ENCODE results near the gene DDX10.
"Not testable (repeated sequence)": the region's sequence is repeated elsewhere in the genome, so short reads cannot be mapped to it uniquely, and the experiment has no call there.

Gene DDX10

DNA sequence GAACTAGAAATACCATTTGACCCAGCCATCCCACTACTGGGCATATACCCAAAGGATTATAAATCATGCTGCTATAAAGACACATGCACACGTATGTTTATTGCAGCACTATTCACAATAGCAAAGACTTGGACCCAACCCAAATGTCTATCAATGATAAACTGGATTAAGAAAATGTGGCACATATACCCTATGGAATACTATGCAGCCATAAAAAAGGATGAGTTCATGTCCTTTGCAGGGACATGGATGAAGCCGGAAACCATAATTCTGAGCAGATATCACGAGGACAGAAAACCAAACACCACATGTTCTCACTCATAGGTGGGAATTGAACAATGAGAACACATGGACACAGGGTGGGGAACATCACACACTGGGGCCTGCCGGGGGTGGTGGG, 114.3 kb downstream of the DDX10 start:
- DNase-seq: not testable (repeated sequence)

DNA sequence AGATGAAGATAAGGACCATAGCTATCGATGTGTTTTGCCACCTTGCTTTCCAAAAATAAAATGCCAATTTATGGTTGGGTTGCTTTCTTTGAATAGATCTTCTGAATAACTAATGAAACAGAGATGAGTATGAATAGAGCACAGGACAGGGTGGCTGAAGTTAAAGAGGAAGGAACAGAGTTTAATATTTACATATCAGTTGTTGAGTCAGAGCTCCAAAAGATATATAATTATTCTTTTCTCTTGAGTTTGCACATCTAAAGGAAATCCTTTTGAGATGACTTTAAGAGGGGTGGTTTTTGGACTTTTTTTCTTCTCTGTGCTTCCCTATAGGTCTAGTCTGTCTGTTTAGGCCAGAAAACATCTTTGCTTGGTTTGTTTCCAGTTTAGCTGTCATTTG, 115.2 kb downstream of the DDX10 start:
- DNase-seq: no peak

DNA sequence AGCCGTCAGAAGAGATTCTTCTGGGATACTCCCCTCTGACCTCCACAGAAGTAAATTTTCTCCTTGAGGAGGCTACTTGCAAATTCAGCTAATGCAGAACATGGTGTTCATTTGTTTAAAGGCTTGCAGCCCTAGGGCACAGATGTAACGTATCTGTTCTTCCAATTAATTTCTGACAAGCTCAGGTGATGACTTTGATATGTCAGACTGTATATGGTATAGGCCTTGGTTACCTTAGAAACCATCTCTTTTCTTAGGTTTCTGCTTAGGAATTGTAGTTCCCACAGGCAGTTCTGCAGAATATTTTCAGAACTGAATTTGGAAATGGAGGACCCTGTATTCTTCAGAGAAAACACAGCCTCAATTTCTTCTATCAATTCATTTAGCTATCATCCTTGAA, 117.1 kb downstream of the DDX10 start:
- DNase-seq: no peak

DNA sequence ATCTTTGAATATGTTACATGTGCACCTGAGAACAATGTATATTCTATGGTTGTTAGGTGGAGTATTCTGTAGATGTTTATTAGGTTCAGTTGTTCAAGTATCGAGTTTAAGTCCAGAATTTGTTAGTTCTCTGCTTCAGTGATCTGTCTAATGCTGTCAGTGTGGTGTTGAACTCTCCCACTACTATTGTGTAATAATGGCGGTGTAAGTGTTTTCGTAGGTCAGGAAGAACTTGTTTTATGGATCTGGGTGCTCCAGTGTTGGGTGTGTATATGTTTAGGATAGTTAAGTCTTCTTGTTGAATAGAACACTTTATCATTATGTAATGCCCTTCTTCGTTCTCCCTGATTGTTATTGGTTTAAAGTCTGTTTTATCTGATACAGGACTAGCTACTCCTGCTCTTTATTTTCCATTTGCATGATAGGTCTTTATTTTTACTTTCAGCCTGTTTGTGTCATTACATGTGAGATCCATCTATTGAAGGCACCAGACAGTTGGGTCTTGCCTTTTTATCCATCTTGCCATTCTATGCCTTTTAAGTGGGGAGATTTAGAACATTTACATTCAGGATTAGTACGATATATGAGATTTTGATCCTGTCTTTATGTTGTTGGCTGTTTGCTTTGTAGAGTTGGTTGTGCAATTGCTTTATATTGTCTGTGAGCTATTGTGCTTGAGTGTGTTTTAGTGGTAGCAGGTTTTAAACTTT, 121.6 kb downstream of the DDX10 start:
- DNase-seq: no peak

DNA sequence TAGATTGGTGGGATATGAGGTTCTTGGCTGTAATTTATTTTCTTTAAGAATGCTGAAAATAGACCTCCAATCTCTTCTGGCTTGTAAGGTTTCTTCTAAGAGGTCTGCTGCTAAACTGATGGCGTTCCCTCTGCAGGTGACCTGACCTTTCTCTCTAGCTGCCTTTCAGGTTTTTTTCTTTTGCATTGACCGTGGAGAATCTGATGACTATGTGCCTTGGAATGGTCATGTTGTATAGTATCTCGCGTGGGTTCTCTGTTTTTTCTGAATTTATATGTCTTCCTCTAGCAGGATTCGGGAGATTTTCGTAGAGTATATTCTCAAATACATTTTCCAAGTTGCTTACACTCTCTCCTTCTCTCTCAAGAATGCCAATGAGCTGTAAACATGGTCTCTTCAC, 122.2 kb downstream of the DDX10 start:
- DNase-seq: no peak

DNA sequence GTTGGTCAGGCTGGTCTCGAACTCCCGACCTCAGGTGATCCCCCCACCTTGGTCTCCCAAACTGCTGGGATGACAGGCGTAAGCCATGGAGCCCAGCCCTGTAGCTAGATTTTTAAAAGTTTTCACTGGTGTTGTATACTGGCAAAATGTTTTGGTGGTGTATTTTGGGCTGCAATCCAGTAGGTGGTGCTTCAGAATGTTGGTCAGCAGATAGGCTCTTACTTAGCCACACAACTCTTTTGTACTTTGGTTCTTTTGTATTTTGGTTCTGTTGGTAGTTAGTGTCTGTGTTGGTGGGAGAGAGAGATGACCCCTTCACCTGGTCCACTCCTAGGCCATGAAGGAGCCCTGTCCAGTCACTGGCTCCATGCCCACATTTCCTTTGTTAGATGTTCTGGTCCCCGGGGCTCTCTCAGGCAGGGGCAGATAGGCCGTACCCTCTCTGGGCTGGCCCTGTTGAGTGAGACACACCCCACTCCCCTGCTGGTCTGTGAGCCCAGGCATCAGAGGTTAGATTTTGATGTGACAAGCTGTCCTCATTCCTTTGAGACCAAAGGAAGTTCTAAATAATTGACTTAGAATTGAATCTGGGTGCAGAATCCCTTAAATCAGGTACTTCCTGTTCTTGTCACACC, 123.8 kb downstream of the DDX10 start:
- no peak for DNase-seq

DNA sequence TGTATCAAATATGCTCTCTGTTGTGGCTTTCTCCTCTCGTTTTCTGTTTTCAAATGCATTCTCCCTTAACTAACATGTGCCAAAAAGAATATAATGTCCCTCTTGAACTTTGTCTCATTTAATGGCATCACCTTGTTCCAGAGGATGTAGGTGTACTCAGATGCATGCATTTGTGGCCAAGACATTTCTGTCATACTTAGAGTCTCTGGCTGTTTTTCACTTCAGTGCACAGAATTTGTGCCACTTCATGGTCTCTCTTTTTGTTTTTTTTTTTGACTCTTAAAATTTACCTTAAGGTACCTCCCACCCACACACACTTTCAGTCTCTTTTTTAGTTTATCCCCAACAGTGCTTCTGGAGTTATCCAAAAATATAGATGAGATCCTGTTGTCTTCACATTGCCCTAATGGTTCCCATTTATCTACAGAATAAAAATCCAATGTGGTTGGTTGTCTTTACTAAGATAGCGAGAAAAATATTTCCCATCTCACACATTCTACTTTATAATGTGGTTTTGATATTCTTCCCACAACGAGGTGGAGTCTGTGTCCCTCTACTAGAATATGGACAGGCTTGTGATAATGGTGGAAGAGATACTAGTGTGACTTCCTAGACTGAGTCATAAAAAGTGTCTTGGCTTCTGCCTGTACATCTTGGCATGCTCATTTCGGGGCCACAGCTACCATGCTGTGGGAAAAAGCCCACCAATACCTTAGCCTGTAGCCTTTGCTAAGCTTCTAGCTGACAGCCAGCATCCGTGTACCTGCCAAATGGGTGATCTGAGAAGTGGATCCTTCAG, 125.8 kb downstream of the DDX10 start:
- no peak for DNase-seq

DNA sequence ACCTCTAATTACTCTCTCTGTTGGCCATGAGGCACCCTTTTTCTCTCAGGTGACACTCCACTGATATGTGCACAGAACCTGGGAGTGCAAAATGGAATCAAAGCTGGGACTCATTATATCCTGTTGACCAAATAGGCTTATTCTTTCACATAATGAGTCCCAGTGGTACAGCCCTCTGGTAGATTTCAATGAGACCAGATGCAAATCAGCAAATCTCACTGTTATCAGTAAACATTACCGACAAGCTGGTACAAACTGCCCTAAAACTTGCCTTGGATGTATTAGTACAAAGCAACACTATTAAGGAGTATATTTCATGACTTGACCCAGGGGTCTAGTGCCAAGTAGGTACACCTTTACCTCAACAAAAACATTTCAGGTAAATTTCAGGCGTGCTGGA, 128.3 kb downstream of the DDX10 start:
- DNase-seq: no peak

DNA sequence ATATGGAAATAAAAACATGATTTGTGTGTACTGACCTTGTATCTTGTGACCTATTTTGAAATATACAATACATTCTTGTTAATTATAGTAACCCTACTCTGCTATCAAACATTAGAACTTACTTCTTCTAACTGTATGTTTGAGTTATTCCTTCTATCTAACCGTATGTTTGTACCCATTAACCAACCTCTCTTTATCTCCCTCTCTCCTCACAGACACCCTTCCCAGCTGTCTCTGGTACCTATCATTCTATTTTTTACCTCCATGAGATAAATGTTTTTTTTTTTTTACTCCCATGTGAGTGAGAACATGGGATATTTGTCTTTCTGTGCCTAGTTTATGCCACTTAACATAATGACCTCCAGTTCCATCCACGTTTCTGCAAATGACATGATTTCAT, 128.7 kb downstream of the DDX10 start:
- DNase-seq: no peak

DNA sequence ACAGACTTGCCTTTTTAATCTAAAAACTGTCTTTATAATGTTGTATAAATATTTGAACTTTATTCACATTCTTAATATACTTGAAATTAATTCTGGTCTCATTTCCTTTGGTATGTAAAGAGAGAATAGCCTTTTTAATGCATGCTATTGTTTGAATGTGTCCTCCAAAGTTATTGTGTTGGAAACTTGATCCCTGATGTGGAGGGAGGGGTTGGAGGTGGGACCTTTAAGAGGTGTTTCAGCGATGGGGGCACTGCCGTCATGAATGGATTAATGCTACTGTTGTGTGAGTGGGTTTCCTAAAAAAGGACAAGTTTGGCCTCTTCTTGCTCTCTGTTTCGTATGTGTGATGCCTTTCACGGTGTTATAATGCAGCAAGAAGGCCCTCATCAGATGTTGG, 131.7 kb downstream of the DDX10 start:
- no peak for DNase-seq

DNA sequence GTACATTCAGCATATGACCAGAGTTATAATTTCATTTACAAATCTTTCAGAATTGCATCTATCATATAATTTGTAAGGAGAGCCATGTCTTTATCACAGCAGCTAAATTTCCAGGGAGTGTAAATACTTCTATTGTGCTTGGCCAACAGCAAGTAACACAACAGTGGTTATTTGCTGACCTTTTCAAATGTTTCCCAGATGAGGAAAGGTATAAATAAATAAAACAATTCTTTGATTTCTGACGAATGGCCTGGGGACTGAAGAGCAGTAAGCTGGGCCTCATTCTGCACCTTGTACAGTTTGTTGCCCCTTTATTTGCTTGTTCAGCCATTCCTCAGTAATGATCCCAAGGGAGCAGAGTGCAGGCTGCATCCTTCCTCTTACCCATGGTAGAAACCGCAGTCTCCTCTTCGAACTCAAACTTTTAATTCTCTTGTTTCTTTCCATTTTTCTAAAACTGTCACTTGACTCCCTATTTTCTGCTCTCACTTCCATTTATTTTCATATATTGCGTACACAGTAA, 132.8 kb downstream of the DDX10 start:
- no peak for DNase-seq

DNA sequence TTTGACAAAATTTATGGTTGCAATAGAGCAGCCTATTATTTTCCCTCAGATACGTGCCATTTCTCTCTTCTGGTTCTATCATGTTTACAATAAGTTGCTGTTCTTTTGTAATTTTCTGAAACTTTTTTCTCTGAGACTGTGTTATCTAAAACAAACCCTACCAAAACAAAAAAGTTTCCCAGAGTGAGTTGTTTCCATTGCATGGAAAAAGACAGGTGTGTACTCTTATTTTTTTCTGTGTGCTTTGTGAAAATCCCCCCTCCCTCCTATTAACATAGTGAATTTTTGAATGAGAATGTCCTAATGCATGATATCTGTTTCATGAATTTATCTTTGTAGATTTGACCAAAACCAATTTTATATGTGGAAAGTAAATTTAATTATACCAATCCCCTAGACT, 137.6 kb downstream of the DDX10 start:
- no peak for DNase-seq

DNA sequence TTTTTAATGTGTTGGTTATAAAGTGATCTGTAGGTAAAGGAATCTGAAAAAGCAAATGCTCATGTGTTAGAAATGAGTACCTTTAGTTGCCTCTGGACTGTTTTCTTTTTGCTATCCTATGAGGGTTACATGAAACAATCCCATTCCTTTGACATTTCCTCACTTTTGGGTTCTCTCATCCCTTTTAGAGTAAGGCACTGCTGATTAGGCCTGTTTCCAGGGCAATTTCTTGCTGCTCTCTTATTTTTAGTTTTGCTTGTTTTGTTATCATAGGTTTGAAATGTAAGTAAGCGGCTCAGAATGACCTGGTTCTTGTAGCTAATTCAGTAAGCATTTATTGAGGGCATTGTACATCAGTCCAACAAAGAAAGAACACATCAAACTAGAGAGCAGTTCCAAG, 138.9 kb downstream of the DDX10 start:
- DNase-seq: no peak

DNA sequence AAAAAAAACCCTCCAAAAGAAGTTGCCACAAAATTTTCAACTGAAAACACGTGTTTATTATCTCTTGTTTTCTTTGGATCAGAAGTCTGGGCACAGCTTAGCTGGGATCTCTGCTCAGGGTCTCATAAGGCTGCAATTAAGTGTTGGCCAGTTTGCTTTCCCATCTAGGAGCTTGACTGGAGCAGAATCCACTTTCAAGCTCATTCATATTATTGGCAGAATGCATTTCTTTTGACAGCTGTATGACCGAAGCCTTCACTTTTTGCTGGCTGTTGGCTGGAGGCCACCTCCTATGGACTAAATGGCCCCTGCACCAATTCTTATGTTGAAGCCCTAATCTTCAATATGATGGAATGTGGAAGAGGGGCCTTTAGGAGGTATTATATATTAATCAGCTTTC, 139.6 kb downstream of the DDX10 start:
- no peak for DNase-seq

DNA sequence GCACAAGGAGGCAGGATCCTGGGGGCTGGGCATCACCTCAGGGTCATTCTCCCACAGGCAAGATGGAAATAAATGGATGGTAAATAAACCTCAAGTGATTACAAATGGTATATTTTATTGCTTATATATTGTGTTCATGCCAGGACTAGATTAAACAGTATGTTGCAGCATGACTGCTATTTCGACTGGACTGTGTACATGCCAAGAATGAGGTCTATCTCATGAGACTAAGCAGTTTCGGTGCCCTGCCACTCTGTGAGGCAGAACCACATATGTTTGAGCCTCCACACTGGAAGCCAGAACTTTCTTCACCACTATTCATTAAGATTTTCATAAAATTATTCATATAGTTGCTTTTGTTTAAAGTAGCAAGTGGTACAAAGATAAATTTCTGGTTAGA, 140.2 kb downstream of the DDX10 start:
- DNase-seq: no peak

DNA sequence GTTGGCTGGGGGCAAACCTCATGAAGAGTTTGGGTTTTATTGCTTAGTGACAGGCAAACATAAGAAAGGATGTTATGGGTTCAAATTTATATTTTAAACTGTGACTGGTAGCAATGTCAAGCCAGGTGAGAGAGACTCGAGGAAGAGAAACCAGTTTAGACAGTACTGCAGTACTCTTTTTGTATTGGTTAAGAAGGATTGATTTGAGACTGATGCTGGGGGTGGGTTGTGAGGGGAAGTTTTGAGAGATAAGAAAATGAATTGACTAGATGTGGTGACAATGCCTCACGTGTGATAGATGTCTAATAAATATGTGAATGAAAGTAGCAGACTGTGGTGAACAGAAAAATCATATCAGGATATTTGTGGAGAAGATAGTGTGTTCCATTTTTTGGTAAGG, 142.4 kb downstream of the DDX10 start:
- no peak for DNase-seq

DNA sequence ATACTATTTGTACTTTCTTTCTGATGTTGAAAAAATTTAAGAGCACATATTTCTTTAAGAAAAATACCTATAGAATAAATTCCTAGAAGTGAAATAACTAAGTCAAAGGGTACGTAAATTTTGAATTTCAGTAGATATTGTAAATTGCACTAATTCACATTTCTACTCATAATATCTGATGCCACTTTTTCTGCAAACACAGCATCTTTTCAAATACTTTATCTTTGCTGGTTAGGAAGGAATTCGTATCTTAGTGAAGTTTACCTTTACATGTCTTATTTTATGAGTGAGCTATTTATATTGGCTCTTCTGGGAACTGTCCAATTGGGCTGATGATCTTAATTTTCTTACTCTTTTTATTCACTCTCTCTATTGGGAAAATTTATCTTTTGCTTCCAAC, 148.2 kb downstream of the DDX10 start:
- no peak for DNase-seq

DNA sequence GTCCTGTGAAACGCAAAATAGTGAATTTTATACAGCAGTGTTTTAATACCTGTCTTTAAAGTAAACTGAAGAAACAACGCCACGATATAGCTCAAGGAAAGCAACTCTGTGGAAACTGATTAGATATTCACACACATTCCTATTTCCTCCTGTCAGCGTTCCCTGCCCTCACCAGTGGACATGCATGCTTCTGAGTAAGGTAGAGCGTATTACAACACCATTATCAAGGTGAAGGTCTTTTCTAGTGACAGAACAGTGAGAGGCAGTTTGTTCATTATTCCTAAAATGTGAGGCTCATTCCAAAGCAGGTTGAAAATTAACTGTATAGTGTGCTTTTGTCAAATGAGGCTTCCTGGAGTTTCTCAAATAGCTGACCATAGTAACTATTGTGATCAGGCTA, 153.1 kb downstream of the DDX10 start:
- DNase-seq: no peak

DNA sequence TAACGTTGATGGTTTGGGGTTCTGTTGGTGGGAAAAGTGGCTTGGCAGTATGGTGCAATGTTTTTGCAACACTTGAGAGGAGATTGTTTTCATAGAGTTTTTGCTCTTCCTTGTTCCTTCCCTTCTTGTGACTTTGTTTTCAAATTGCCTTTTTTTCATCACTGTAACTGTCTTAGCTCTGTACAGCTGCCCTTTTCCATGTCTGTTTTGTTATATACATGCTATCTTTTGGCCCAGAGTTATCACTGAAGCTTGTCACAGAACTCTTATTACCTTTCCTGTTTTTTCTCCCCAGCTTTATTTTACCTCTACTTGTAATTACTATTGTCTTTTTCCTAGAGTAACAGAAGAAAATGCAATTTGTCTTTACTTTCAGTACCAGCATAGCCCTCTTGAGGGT, 154.1 kb downstream of the DDX10 start:
- no peak for DNase-seq

DNA sequence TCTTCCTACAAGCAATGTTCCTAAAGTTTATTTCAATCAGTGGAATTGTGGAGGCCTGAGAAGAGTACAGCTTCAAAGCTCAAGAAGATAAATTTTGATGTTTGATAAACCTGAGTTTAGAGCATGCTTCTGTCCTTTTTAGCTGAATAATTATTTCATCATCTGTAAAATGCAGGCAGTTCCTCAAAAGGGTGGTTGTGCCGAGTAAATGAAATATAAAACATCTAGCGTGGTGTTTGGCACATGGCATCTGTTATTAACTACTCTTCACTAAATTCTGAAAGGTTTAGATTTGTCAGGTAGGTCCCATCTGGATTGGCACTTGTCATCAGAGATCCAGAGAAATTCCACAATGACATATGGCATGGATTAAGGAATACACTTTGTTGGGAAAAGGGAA, 155.1 kb downstream of the DDX10 start:
- no peak for DNase-seq

DNA sequence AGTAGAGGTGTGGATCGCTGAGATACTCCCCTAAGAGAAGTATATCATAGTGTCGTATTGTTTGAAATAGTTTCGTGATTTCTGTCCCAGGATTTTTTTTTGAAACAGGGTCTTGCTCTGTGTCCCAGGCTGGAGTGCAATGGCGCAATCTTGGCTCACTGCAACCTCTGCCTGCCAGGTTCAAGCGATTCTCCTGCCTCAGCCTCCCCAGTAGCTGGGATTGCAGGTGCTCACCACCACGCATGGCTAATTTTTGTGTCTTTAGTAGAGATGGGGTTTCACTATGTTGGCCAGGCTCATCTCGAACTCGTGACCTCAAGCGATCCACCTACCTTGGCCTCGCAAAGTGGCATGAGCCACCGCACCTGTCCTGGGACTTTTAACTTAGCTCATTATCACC, 159.1 kb downstream of the DDX10 start:
- DNase-seq: not testable (repeated sequence)

DNA sequence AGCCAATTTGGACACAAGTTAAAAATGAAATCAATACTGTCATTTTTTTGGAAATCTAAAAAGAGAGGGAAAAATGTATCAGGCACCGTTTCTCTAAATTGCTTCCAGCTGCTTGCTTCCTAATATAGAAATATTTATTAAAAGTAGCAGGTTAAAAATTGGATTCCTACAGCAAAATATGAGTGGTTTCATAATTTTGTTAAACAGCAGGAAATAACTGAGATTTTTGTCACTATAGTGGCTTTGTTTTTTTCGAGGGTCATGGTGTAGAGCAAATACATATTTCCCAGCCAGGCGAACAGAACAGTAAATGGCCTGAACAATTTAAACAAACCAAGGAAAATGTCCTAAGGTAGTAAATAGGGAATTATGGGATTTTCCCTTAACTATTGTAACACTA, 159.7 kb downstream of the DDX10 start:
- DNase-seq: no peak

DNA sequence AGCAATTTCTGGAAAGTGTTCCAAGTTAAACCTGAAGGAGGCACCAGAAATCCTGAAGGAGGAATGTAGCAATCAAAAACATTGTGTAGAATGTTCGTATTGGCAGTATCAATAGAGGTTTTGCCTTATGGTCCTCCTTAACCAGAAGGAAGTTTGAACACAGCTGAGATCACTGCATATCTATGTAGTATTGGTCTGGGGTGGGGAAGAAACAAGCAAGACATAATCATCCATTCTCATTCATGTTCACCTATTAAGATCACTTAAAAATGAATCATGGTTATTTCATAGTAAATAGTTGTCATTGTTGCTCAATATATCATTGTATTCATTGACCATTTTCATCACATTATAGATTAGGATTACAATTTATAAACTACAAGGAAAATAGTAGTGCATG, 160.5 kb downstream of the DDX10 start:
- DNase-seq: no peak

DNA sequence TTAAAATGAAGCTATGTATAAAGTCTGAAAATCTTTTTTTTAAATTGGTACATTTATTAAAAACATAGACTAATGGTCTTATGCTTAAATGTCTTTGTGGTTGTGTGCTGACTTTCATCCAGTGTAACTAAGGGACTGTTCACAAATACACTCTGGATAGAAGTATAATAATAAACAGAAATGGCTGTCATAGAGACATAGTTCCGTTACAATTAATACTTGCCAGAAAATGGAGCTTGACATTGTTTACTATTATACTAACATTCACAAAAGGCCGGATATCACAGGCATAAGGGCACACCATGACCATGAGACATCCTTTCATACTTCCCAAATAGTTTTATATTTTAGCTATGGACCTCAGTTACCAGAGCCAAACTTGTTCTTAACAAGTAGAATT, 161.3 kb downstream of the DDX10 start:
- DNase-seq: no peak

All from retina (tissue), 1 donor.